ENCODE data around the gene TEX19.

The TEX19 gene

GRCh38 chr17:82361885-82362633 lies 3.0 kb downstream of the TEX19 start:
- TF ChIP-seq HDGF (IDR thresholded peaks at IDR 0.05; ENCODE audit: borderline replicate concordance) (no peak), L3MBTL2 (conservative IDR thresholded peaks at IDR 0.05) (no peak), CTBP1 (IDR thresholded peaks at IDR 0.05; ENCODE audit: borderline replicate concordance) (no peak), TARDBP (IDR thresholded peaks at IDR 0.05) (no peak), LEF1 (IDR thresholded peaks at IDR 0.05; ENCODE audit: borderline replicate concordance) (no peak), SUZ12 (IDR thresholded peaks at IDR 0.05) (no peak), FOXM1 (IDR thresholded peaks at IDR 0.05; ENCODE audit: borderline replicate concordance) (no peak), ELF4 (IDR thresholded peaks at IDR 0.05) (no peak), FOXK2 (IDR thresholded peaks at IDR 0.05) (no peak), BHLHE40 (IDR thresholded peaks at IDR 0.05; ENCODE audit: borderline replicate concordance) (no peak)
- no peak for DNase-seq (ENCODE audit: extremely low spot score)
- POLR2A ChIA-PET, result interaction anchor here (1.0 kb wide), 1 partner anchor 16 kb away, joined by 3 read pairs; no protein-coding TSS in a partner anchor
- CTCF ChIA-PET, result no interaction called here

- ChIA-PET POLR2A (interaction anchor here (0.7 to 1.6 kb wide), 4 partner anchors 26 to 153 kb away, joined by 3 to 6 read pairs (median 4); partner anchors contain the start of genes CD7 and HEXD), CTCF (interaction anchor here (0.6 to 1.0 kb wide), 2 partner anchors 13 to 644 kb away, joined by 3 read pairs; no protein-coding TSS in a partner anchor)
- DNase-seq (ENCODE audit: extremely low spot score), result no peak
- TF ChIP-seq FOXA1 (IDR thresholded peaks at IDR 0.05) (no peak), L3MBTL2 (conservative IDR thresholded peaks at IDR 0.05) (no peak), FOXK2 (IDR thresholded peaks at IDR 0.05) (no peak), ARNT (IDR thresholded peaks at IDR 0.05) (no peak), ZNF384 (IDR thresholded peaks at IDR 0.05) (no peak), SP1 (IDR thresholded peaks at IDR 0.05) (no peak), LEF1 (IDR thresholded peaks at IDR 0.05; ENCODE audit: borderline replicate concordance) (no peak), TARDBP (IDR thresholded peaks at IDR 0.05) (no peak), BHLHE40 (IDR thresholded peaks at IDR 0.05; ENCODE audit: borderline replicate concordance) (no peak)
Observed at GRCh38 chr17:82365606-82366295, 6.7 kb downstream of the TEX19 start.

- ChIA-PET POLR2A (interaction anchor here (0.7 to 2.5 kb wide), 6 partner anchors 9 to 152 kb away, joined by 3 to 22 read pairs (median 4); partner anchors contain the start of genes CD7, HEXD and TEX19), CTCF (interaction anchor here (0.9 to 1.0 kb wide), 2 partner anchors 8 to 48 kb away, joined by 3 to 4 read pairs; no protein-coding TSS in a partner anchor)
- no peak for DNase-seq (ENCODE audit: extremely low spot score)
- TF ChIP-seq PKNOX1 (IDR thresholded peaks at IDR 0.05) (peak; percentile 23; the same call in 1 of the 2 replicates), L3MBTL2 (conservative IDR thresholded peaks at IDR 0.05) (no peak)
Observed at GRCh38 chr17:82366749-82367148, 7.7 kb downstream of the TEX19 start.

- DNase-seq (ENCODE audit: extremely low spot score), result peak; percentile 92
- TF ChIP-seq NFRKB (IDR thresholded peaks at IDR 0.05) (no peak), TARDBP (IDR thresholded peaks at IDR 0.05) (no peak), ELF4 (IDR thresholded peaks at IDR 0.05) (no peak), ARNT (IDR thresholded peaks at IDR 0.05) (no peak), SP1 (IDR thresholded peaks at IDR 0.05) (no peak), FOXM1 (IDR thresholded peaks at IDR 0.05; ENCODE audit: borderline replicate concordance) (no peak), BHLHE40 (IDR thresholded peaks at IDR 0.05; ENCODE audit: borderline replicate concordance) (no peak), CTBP1 (IDR thresholded peaks at IDR 0.05; ENCODE audit: borderline replicate concordance) (no peak), SUZ12 (IDR thresholded peaks at IDR 0.05) (no peak), FOXK2 (IDR thresholded peaks at IDR 0.05) (no peak), PKNOX1 (IDR thresholded peaks at IDR 0.05) (no peak; the same call in 1 of the 2 replicates), LEF1 (IDR thresholded peaks at IDR 0.05; ENCODE audit: borderline replicate concordance) (no peak), HDGF (IDR thresholded peaks at IDR 0.05; ENCODE audit: borderline replicate concordance) (no peak), FOXA1 (IDR thresholded peaks at IDR 0.05) (no peak), ZNF384 (IDR thresholded peaks at IDR 0.05) (no peak), L3MBTL2 (conservative IDR thresholded peaks at IDR 0.05) (no peak)
- ChIA-PET CTCF (interaction anchor here (0.6 kb wide), 1 partner anchor 337 kb away, joined by 5 read pairs; no protein-coding TSS in a partner anchor), POLR2A (interaction anchor here (1.0 to 2.5 kb wide), 2 partner anchors 10 to 11 kb away, joined by 4 to 22 read pairs; partner anchors contain the start of gene TEX19)
Observed at GRCh38 chr17:82367724-82368524, 8.9 kb downstream of the TEX19 start.

- CTCF ChIA-PET, result no interaction called here
- DNase-seq (ENCODE audit: extremely low spot score), result no peak
- TF ChIP-seq ZNF384 (IDR thresholded peaks at IDR 0.05) (peak; percentile 40; the same call in 1 of the 2 replicates), ELF4 (IDR thresholded peaks at IDR 0.05) (no peak)
- POLR2A ChIA-PET, result interaction anchor here (1.2 kb wide), 1 partner anchor 14 kb away, joined by 3 read pairs; no protein-coding TSS in a partner anchor
Observed at GRCh38 chr17:82369211-82369610, 10.2 kb downstream of the TEX19 start.

Data from HEK293T (cell line).